SH-SY5Y (cell line): ENCODE data around the gene PHACTR1.

Source experiments
- GATA2 ChIP-seq: IDR thresholded peaks from 2 replicates; pipeline ENCODE4 v1.6.1; 2011; ENCODE audit warnings: mild to moderate bottlenecking, low read depth, low read length
- GATA3 ChIP-seq: IDR thresholded peaks from 2 replicates; pipeline ENCODE4 v1.6.1; 2011; ENCODE audit warnings: low read depth, mild to moderate bottlenecking, low read length, moderate library complexity

- no peak for TF ChIP-seq GATA3
- TF ChIP-seq GATA2: no peak
Observed at GRCh38 chr6:13101985-13102384, 385.4 kb downstream of the PHACTR1 start.
